CD4-positive, alpha-beta memory T cell (primary cell): ENCODE results near the gene CENPP. TPM values are rescaled to one million over a fixed set of nuclear protein-coding genes. Genes with fewer than 3 reads are reported as not detected.

Source experiments
- CTCF ChIA-PET: fragments of 350-600 bp; sonication (Branson Sonifier 250); formaldehyde crosslinking; loops from one replicate; lab custom pipeline; 2021; ENCODE audit warnings: inconsistent platforms; ENCODE audit not compliant: partially characterized antibody; lab: Charles Lee
- POLR2A ChIA-PET: fragments of 350-600 bp; sonication (Branson Sonifier 250); formaldehyde crosslinking; loops from one replicate; lab custom pipeline; 2021; ENCODE audit not compliant: partially characterized antibody; lab: Charles Lee
- DNase-seq, 5 donors: peaks; one replicate each; pipeline versions ENCODE4 v3.0.0 to v3.0.0-alpha.2; 2020 to 2022; ENCODE audit warnings: mixed read lengths in 1 of 5
- H3K27ac ChIP-seq: one replicate; pipeline ENCODE4 v1.7.0; 2013; ENCODE audit warnings: low read depth, low read length
- H3K27me3 ChIP-seq: 2 replicates; pipeline ENCODE4 v1.7.0; 2013; ENCODE audit warnings: mild to moderate bottlenecking, low read length, moderate library complexity; ENCODE audit not compliant: insufficient read depth
- H3K36me3 ChIP-seq: 2 replicates; pipeline ENCODE4 v1.7.0; 2013; ENCODE audit warnings: mild to moderate bottlenecking, low read length, moderate library complexity; ENCODE audit not compliant: insufficient read depth
- H3K4me1 ChIP-seq: 2 replicates; pipeline ENCODE4 v1.7.0; 2013; ENCODE audit warnings: mild to moderate bottlenecking, low read length, moderate library complexity; ENCODE audit not compliant: insufficient read depth
- H3K4me3 ChIP-seq, 2 donors: one replicate each; pipeline ENCODE4 v1.7.0; 2013; ENCODE audit warnings: low read length in 2 of 2, mild to moderate bottlenecking in 1 of 2
- H3K9me3 ChIP-seq, 2 donors: one replicate each; pipeline ENCODE4 v1.7.0; 2013; ENCODE audit warnings: low read length in 2 of 2, control low read depth in 1 of 2; ENCODE audit not compliant: control insufficient read depth in 1 of 2
- H3K27ac Mint-ChIP-seq, 7 donors: one replicate each; pipeline ENCODE4 v1.8.0; 2020 to 2021; ENCODE audit warnings: mixed read lengths in 7 of 7, mild to moderate bottlenecking in 6 of 7, inconsistent platforms in 3 of 7, moderate library complexity in 3 of 7
- H3K27me3 Mint-ChIP-seq, 2 donors: one replicate each; pipeline ENCODE4 v1.8.0; 2020 to 2021; ENCODE audit warnings: mixed read lengths in 2 of 2
- H3K36me3 Mint-ChIP-seq, 2 donors: one replicate each; pipeline ENCODE4 v1.8.0; 2020 to 2021; ENCODE audit warnings: mixed read lengths in 2 of 2, inconsistent platforms in 1 of 2, mild to moderate bottlenecking in 1 of 2
- H3K4me1 Mint-ChIP-seq, 4 donors: one replicate each; pipeline ENCODE4 v1.8.0; 2020 to 2021; ENCODE audit warnings: mixed read lengths in 4 of 4, mild to moderate bottlenecking in 1 of 4
- H3K4me3 Mint-ChIP-seq, 8 donors: one replicate each; pipeline ENCODE4 v1.8.0; 2020 to 2021; ENCODE audit warnings: mixed read lengths in 8 of 8, mild to moderate bottlenecking in 7 of 8, moderate library complexity in 6 of 8, inconsistent platforms in 3 of 8
- H3K9me3 Mint-ChIP-seq, 8 donors: one replicate each; pipeline ENCODE4 v1.8.0; 2020 to 2021; ENCODE audit warnings: mixed read lengths in 8 of 8, mild to moderate bottlenecking in 5 of 8, inconsistent platforms in 3 of 8, moderate library complexity in 1 of 8
- intact Hi-C: fragments of 100-400 bp; cut with micrococcal nuclease; formaldehyde crosslinking; loops from one replicate; pipeline ENCODE4 v1.15.1; 2023
- polyA plus RNA-seq, 2 donors: library from polyadenylated mRNA; unstranded; fragments of 300-500 nt; fragmentation: Illumina TruSeq; gene quantifications; one replicate each; pipeline ENCODE4 v1.2.3, GENCODE V29; 2021
- total RNA-seq, 2 experiments: library from RNA; stranded (reverse); gene quantifications; one replicate each; pipeline ENCODE4 v1.2.3, GENCODE V29; 2021

Gene CENPP
- total and polyA plus RNA-seq, 4 experiments from 2014 or later: 0.55 to 9.5 (median 3.4) TPM

GRCh38 chr9:92601451-92601850 is 275.7 kb downstream of the CENPP start:
- intact Hi-C loops: no loop called here
- Histone ChIP-seq H3K4me1 (no peaks in the 10 kb centered on the region), H3K27me3 (no peaks in the 10 kb centered on the region), H3K27ac (no peak overlapping the region), H3K9me3 (no peaks in the 10 kb centered on the region), H3K4me3 (no peak overlapping the region), H3K36me3 (no peaks in the 10 kb centered on the region)
- Mint-ChIP-seq H3K27me3 (no peaks in the 10 kb centered on the region), H3K4me1 (no peaks in the 10 kb centered on the region), H3K4me3 (no peak overlapping the region), H3K27ac (no peak overlapping the region), H3K9me3 (peaks cover 0 to 29% (median 15%) of the 10 kb centered on the region in 8 donors), H3K36me3 (peaks cover 0 to 9% of the 10 kb centered on the region in 2 donors)
- no peak for DNase-seq
- ChIA-PET POLR2A (no interaction called here), CTCF (no interaction called here)

DNA sequence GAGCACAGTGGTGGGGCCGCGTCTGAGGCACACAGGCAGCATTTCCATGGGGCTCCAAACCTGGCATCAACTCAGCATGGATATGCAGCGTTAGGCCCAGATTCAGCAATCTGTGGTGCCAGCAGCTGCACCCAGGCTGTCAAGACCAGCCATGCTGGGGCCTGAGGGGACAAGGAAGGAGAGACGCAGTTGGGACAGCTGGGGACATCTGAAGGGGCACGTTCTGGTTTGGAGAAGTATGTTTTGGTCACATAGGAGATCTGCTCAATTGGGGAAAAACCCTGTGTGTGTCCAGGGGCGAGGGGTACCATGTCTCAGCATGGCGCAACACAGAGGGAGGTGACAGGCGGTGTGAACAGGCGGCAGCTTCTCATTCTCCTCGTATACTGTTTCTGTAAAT is 276.7 kb downstream of the CENPP start:
- H3K27ac ChIP-seq: no peak overlapping the region
- Mint-ChIP-seq H3K27me3 (no peaks in the 10 kb centered on the region), H3K9me3 (peaks cover 0 to 30% (median 15%) of the 10 kb centered on the region in 8 donors), H3K36me3 (peaks cover 0 to 9% of the 10 kb centered on the region in 2 donors), H3K4me1 (no peaks in the 10 kb centered on the region), H3K27ac (no peak overlapping the region), H3K4me3 (no peak overlapping the region)
- no peaks in the 10 kb centered on the region for H3K4me1 ChIP-seq
- H3K36me3 ChIP-seq: no peaks in the 10 kb centered on the region
- no peak for DNase-seq
- POLR2A ChIA-PET: no interaction called here
- CTCF ChIA-PET: no interaction called here
- intact Hi-C loops: no loop called here
- no peak overlapping the region for H3K4me3 ChIP-seq
- no peaks in the 10 kb centered on the region for H3K27me3 ChIP-seq
- no peaks in the 10 kb centered on the region for H3K9me3 ChIP-seq

- no peak overlapping the region for H3K4me3 ChIP-seq
- H3K4me1 ChIP-seq: no peaks in the 10 kb centered on the region
- no peaks in the 10 kb centered on the region for H3K4me1 Mint-ChIP-seq
- no peak for DNase-seq
- H3K27ac ChIP-seq: no peak overlapping the region
- peaks cover 0 to 9% of the 10 kb centered on the region in 2 donors for H3K36me3 Mint-ChIP-seq
- POLR2A ChIA-PET: no interaction called here
- no peaks in the 10 kb centered on the region for H3K36me3 ChIP-seq
- intact Hi-C loops: no loop called here
- no peak overlapping the region for H3K4me3 Mint-ChIP-seq
- H3K9me3 ChIP-seq: no peaks in the 10 kb centered on the region
- no peaks in the 10 kb centered on the region for H3K27me3 ChIP-seq
- CTCF ChIA-PET: no interaction called here
- no peaks in the 10 kb centered on the region for H3K27me3 Mint-ChIP-seq
- no peak overlapping the region for H3K27ac Mint-ChIP-seq
- peaks cover 0 to 30% (median 15%) of the 10 kb centered on the region in 8 donors for H3K9me3 Mint-ChIP-seq
These were observed 277.3 kb downstream of the CENPP start for GRCh38 chr9:92603100-92603499.

- H3K27me3 Mint-ChIP-seq: no peaks in the 10 kb centered on the region
- Histone ChIP-seq H3K27ac (no peak overlapping the region), H3K9me3 (no peaks in the 10 kb centered on the region), H3K4me1 (no peaks in the 10 kb centered on the region), H3K36me3 (no peaks in the 10 kb centered on the region), H3K4me3 (no peak overlapping the region), H3K27me3 (no peaks in the 10 kb centered on the region)
- DNase-seq: no peak
- H3K4me3 Mint-ChIP-seq: no peak overlapping the region
- CTCF ChIA-PET: no interaction called here
- H3K4me1 Mint-ChIP-seq: no peaks in the 10 kb centered on the region
- H3K36me3 Mint-ChIP-seq: peaks cover 0 to 9% of the 10 kb centered on the region in 2 donors
- POLR2A ChIA-PET: no interaction called here
- no peak overlapping the region for H3K27ac Mint-ChIP-seq
- H3K9me3 Mint-ChIP-seq: peaks cover 0 to 30% (median 15%) of the 10 kb centered on the region in 8 donors
- intact Hi-C loops: no loop called here
These were observed 278.2 kb downstream of the CENPP start for GRCh38 chr9:92603990-92604389.

GRCh38 chr9:92605224-92605623 is 279.5 kb downstream of the CENPP start:
- H3K36me3 ChIP-seq: no peaks in the 10 kb centered on the region
- DNase-seq: no peak
- no peak overlapping the region for H3K4me3 ChIP-seq
- H3K4me1 ChIP-seq: no peaks in the 10 kb centered on the region
- H3K9me3 ChIP-seq: no peaks in the 10 kb centered on the region
- peaks cover 0 to 9% of the 10 kb centered on the region in 2 donors for H3K36me3 Mint-ChIP-seq
- H3K4me1 Mint-ChIP-seq: no peaks in the 10 kb centered on the region
- no peak overlapping the region for H3K27ac ChIP-seq
- peaks cover 0 to 30% (median 15%) of the 10 kb centered on the region in 8 donors for H3K9me3 Mint-ChIP-seq
- intact Hi-C loops: no loop called here
- POLR2A ChIA-PET: no interaction called here
- H3K4me3 Mint-ChIP-seq: no peak overlapping the region
- no peaks in the 10 kb centered on the region for H3K27me3 ChIP-seq
- CTCF ChIA-PET: no interaction called here
- H3K27ac Mint-ChIP-seq: no peak overlapping the region
- H3K27me3 Mint-ChIP-seq: no peaks in the 10 kb centered on the region

DNA sequence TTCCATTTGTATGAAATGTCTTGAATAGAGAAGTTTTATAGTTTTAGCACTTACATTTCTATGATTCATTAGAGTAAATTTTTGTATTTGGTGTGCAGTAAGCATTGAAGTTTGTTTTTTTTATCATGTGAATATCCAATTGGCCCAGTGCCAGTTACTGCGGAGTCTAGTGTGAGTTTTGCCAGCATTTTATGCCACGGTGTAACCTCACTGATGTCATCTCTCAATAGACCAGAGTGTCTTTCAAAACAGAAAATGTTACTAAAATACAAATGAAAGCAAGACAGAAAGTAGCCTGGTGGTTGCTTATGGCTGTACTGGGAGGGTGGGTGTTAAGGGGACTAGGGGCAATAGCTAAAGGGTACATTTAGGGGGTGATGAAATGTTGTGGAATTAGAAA is 281.3 kb downstream of the CENPP start:
- intact Hi-C loops: no loop called here
- Mint-ChIP-seq H3K4me3 (no peak overlapping the region), H3K27me3 (no peaks in the 10 kb centered on the region), H3K9me3 (peaks cover 0 to 30% (median 15%) of the 10 kb centered on the region in 8 donors), H3K36me3 (peaks cover 9 to 22% of the 10 kb centered on the region in 2 donors), H3K27ac (no peak overlapping the region), H3K4me1 (no peaks in the 10 kb centered on the region)
- no peaks in the 10 kb centered on the region for H3K36me3 ChIP-seq
- CTCF ChIA-PET: no interaction called here
- H3K4me1 ChIP-seq: no peaks in the 10 kb centered on the region
- H3K9me3 ChIP-seq: no peaks in the 10 kb centered on the region
- H3K4me3 ChIP-seq: no peak overlapping the region
- POLR2A ChIA-PET: no interaction called here
- no peak for DNase-seq
- no peaks in the 10 kb centered on the region for H3K27me3 ChIP-seq
- H3K27ac ChIP-seq: no peak overlapping the region

- ChIA-PET POLR2A (no interaction called here), CTCF (no interaction called here)
- no peaks in the 10 kb centered on the region for H3K9me3 ChIP-seq
- H3K9me3 Mint-ChIP-seq: peaks cover 0 to 30% (median 15%) of the 10 kb centered on the region in 8 donors
- no peak overlapping the region for H3K4me3 ChIP-seq
- no peak overlapping the region for H3K4me3 Mint-ChIP-seq
- no peaks in the 10 kb centered on the region for H3K27me3 Mint-ChIP-seq
- H3K4me1 Mint-ChIP-seq: no peaks in the 10 kb centered on the region
- H3K36me3 ChIP-seq: no peaks in the 10 kb centered on the region
- H3K4me1 ChIP-seq: no peaks in the 10 kb centered on the region
- H3K27ac Mint-ChIP-seq: no peak overlapping the region
- intact Hi-C loops: no loop called here
- peaks cover 14 to 27% of the 10 kb centered on the region in 2 donors for H3K36me3 Mint-ChIP-seq
- no peak overlapping the region for H3K27ac ChIP-seq
- no peak for DNase-seq
- H3K27me3 ChIP-seq: no peaks in the 10 kb centered on the region
These were observed 282.0 kb downstream of the CENPP start for GRCh38 chr9:92607773-92608172.
